ENCODE results near the gene EYS. TPM values are rescaled to one million over a fixed set of nuclear protein-coding genes. Genes with fewer than 3 reads are reported as not detected.

The EYS gene
- total and polyA plus RNA-seq, 4 donors = 0.08 to 0.63 (median 0.36) TPM

GRCh38 chr6:64010010-64010409 is 1697.0 kb downstream of the EYS start:
- 95% methylated on average over 8 of the region's 8 CpGs for WGBS
- no peak for TF ChIP-seq RAD21 (IDR thresholded peaks at IDR 0.05)
- no peak for TF ChIP-seq ZBTB33 (IDR thresholded peaks at IDR 0.05)
- no peak for TF ChIP-seq GABPA (IDR thresholded peaks at IDR 0.05 in 1 of 2, conservative IDR thresholded peaks at IDR 0.05 in 1 of 2)
- TF ChIP-seq, protein P1, sequence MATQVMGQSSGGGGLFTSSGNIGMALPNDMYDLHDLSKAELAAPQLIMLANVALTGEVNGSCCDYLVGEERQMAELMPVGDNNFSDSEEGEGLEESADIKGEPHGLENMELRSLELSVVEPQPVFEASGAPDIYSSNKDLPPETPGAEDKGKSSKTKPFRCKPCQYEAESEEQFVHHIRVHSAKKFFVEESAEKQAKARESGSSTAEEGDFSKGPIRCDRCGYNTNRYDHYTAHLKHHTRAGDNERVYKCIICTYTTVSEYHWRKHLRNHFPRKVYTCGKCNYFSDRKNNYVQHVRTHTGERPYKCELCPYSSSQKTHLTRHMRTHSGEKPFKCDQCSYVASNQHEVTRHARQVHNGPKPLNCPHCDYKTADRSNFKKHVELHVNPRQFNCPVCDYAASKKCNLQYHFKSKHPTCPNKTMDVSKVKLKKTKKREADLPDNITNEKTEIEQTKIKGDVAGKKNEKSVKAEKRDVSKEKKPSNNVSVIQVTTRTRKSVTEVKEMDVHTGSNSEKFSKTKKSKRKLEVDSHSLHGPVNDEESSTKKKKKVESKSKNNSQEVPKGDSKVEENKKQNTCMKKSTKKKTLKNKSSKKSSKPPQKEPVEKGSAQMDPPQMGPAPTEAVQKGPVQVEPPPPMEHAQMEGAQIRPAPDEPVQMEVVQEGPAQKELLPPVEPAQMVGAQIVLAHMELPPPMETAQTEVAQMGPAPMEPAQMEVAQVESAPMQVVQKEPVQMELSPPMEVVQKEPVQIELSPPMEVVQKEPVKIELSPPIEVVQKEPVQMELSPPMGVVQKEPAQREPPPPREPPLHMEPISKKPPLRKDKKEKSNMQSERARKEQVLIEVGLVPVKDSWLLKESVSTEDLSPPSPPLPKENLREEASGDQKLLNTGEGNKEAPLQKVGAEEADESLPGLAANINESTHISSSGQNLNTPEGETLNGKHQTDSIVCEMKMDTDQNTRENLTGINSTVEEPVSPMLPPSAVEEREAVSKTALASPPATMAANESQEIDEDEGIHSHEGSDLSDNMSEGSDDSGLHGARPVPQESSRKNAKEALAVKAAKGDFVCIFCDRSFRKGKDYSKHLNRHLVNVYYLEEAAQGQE (IDR thresholded peaks at IDR 0.05) = no peak
- TF ChIP-seq MAX (IDR thresholded peaks at IDR 0.05) = no peak
- H3K4me3 ChIP-seq (ENCODE audit: low read depth in 1 of 3, low read length in 3 of 3) = no peak overlapping the region
- H3K9me3 ChIP-seq (ENCODE audit: control insufficient read depth in 4 of 4, low read length in 3 of 4) = no peaks in the 10 kb centered on the region
- H3K9ac ChIP-seq (ENCODE audit: low read depth in 1 of 2, low read length in 2 of 2) = no peak overlapping the region
- no peaks in the 10 kb centered on the region for H3K36me3 ChIP-seq (ENCODE audit: control insufficient read depth in 4 of 4, insufficient read depth in 3 of 4, low read depth in 1 of 4, low read length in 3 of 4)
- peaks cover 0 to 3% (median 0%) of the 10 kb centered on the region in 4 donors for H3K27me3 ChIP-seq (ENCODE audit: control insufficient read depth in 4 of 4, insufficient read depth in 4 of 4, low read length in 3 of 4)
- no peaks in the 10 kb centered on the region for H3K4me1 ChIP-seq (ENCODE audit: control insufficient read depth in 4 of 4, insufficient read depth in 4 of 4, low read length in 3 of 4)
- no peak overlapping the region for H3K27ac ChIP-seq (ENCODE audit: low read depth in 1 of 2, low read length in 2 of 2)
- no peak for DNase-seq (ENCODE audit: low spot score)

GRCh38 chr6:64006246-64006645 is 1700.8 kb downstream of the EYS start:
- H3K4me1 ChIP-seq (ENCODE audit: control insufficient read depth in 4 of 4, insufficient read depth in 4 of 4, low read length in 3 of 4) = no peaks in the 10 kb centered on the region
- no peaks in the 10 kb centered on the region for H3K27me3 ChIP-seq (ENCODE audit: control insufficient read depth in 4 of 4, insufficient read depth in 4 of 4, low read length in 3 of 4)
- H3K36me3 ChIP-seq (ENCODE audit: control insufficient read depth in 4 of 4, insufficient read depth in 3 of 4, low read depth in 1 of 4, low read length in 3 of 4) = no peaks in the 10 kb centered on the region
- TF ChIP-seq RXRA (IDR thresholded peaks at IDR 0.05) (no peak), FOXA1 (IDR thresholded peaks at IDR 0.05) (no peak), MAX (IDR thresholded peaks at IDR 0.05) (no peak), HNF4A (conservative IDR thresholded peaks at IDR 0.05) (no peak), HNF4G (IDR thresholded peaks at IDR 0.05) (no peak), CTCF (IDR thresholded peaks at IDR 0.05; ENCODE audit: low read depth, low read length, missing input control) (no peak), GABPA (IDR thresholded peaks at IDR 0.05 in 1 of 2, conservative IDR thresholded peaks at IDR 0.05 in 1 of 2) (no peak)
- TF ChIP-seq, protein P1 (IDR thresholded peaks at IDR 0.05) = no peak
- no peak for DNase-seq (ENCODE audit: low spot score)
- no peak overlapping the region for H3K4me3 ChIP-seq (ENCODE audit: low read depth in 1 of 3, low read length in 3 of 3)
- H3K9me3 ChIP-seq (ENCODE audit: control insufficient read depth in 4 of 4, low read length in 3 of 4) = no peaks in the 10 kb centered on the region
- H3K9ac ChIP-seq (ENCODE audit: low read depth in 1 of 2, low read length in 2 of 2) = no peak overlapping the region
- no peak overlapping the region for H3K27ac ChIP-seq (ENCODE audit: low read depth in 1 of 2, low read length in 2 of 2)
